OCI-LY7 (cell line): ENCODE results near the gene LTB4R. TPM values are rescaled to one million over a fixed set of nuclear protein-coding genes. Genes with fewer than 3 reads are reported as not detected.

ENCODE experiments used
- BruUV-seq: library from RNA; stranded (reverse); fragments of 400-500 nt; replicated peaks from 2 replicates; lab custom pipeline; 2021; lab: Mats Ljungman, UMichigan
- CTCF ChIA-PET: fragments of 300-600 bp; sonication (Branson Sonifier 250); formaldehyde crosslinking; loops from one replicate; lab custom pipeline; 2022; ENCODE audit warnings: antibody characterized with exemption; ENCODE audit not compliant: unreplicated experiment; lab: Charles Lee
- POLR2A ChIA-PET: fragments of 300-600 bp; sonication (Branson Sonifier 250); formaldehyde crosslinking; loops from one replicate; lab custom pipeline; 2022; ENCODE audit warnings: antibody characterized with exemption; lab: Charles Lee
- DNase-seq: peaks from one replicate; pipeline ENCODE4 v3.0.0-alpha.2; 2015; ENCODE audit warnings: low spot score
- H2AFZ ChIP-seq: fragments of 200-600 bp; sonication (generic), shearing (Covaris generic); 2 replicates; pipeline ENCODE4 v1.6.1; 2014; ENCODE audit warnings: mild to moderate bottlenecking, antibody characterized with exemption, low read length, moderate library complexity
- H3K27ac ChIP-seq: fragments of 200-600 bp; sonication (generic); 2 replicates; pipeline ENCODE4 v1.5.1; 2014; ENCODE audit warnings: mixed run types, low read depth, mild to moderate bottlenecking, moderate library complexity, low read length, inconsistent platforms; ENCODE audit not compliant: poor library complexity, severe bottlenecking
- H3K36me3 ChIP-seq: fragments of 200-600 bp; sonication (generic); 2 replicates; pipeline ENCODE4 v1.6.1; 2014; ENCODE audit warnings: mild to moderate bottlenecking, antibody characterized with exemption, low read length, moderate library complexity, mixed read lengths; ENCODE audit not compliant: insufficient read depth
- H3K4me1 ChIP-seq: fragments of 200-600 bp; sonication (generic); 2 replicates; pipeline ENCODE4 v1.5.1; 2014; ENCODE audit warnings: mild to moderate bottlenecking, low read length; ENCODE audit not compliant: insufficient read depth, poor library complexity, severe bottlenecking
- H3K4me2 ChIP-seq: fragments of 200-600 bp; sonication (generic); 2 replicates; pipeline ENCODE4 v1.6.1; 2014; ENCODE audit warnings: mild to moderate bottlenecking, low read length
- H3K4me3 ChIP-seq: fragments of 200-600 bp; sonication (generic); 2 replicates; pipeline ENCODE4 v1.5.1; 2014; ENCODE audit warnings: mild to moderate bottlenecking, low read depth, low read length; ENCODE audit not compliant: poor library complexity, severe bottlenecking
- H3K79me2 ChIP-seq: fragments of 200-600 bp; sonication (generic); 2 replicates; pipeline ENCODE4 v1.6.1; 2016; ENCODE audit warnings: low read depth, mild to moderate bottlenecking, low read length, moderate library complexity, mixed read lengths; ENCODE audit not compliant: insufficient read depth
- H3K9me2 ChIP-seq: fragments of 200-600 bp; sonication (generic); 2 replicates; pipeline ENCODE4 v1.6.1; 2016; ENCODE audit warnings: mild to moderate bottlenecking, low read length, mixed read lengths; ENCODE audit not compliant: insufficient read depth
- H3K9me3 ChIP-seq: fragments of 200-600 bp; sonication (generic); 2 replicates; pipeline ENCODE4 v1.6.1; 2014; ENCODE audit warnings: mild to moderate bottlenecking, mixed run types, low read length, mixed read lengths
- H4K20me1 ChIP-seq: fragments of 200-600 bp; sonication (generic); 2 replicates; pipeline ENCODE4 v1.6.1; 2014; ENCODE audit warnings: mild to moderate bottlenecking, antibody characterized with exemption, low read length, moderate library complexity, mixed read lengths; ENCODE audit not compliant: insufficient read depth
- CTCF ChIP-seq: fragments of 200-600 bp; sonication (generic); conservative IDR thresholded peaks from 2 replicates; pipeline ENCODE4 v1.5.1; 2014; ENCODE audit warnings: mild to moderate bottlenecking, antibody characterized with exemption, low read length, moderate library complexity, mixed read lengths
- EZH2phosphoT487 ChIP-seq: fragments of 200-600 bp; sonication (generic); IDR thresholded peaks from 2 replicates; pipeline ENCODE4 v1.6.1; 2018; ENCODE audit warnings: low read depth, borderline replicate concordance, mild to moderate bottlenecking, mixed run types, antibody characterized with exemption, low read length, moderate library complexity, mixed read lengths
- intact Hi-C: fragments of 100-400 bp; cut with micrococcal nuclease; formaldehyde crosslinking; loops from one replicate; pipeline ENCODE4 v1.10.0; 2022; ENCODE audit not compliant: unreplicated experiment
- total RNA-seq, 2 experiments: library from RNA; depleted of rRNA in 1 of 2; stranded (reverse); fragments of >200 nt in 1 of 2; shearing (Covaris generic) in 1 of 2; gene quantifications; 2 replicates each; pipeline ENCODE4 v1.2.3, GENCODE V29; 2014 to 2022

LTB4R gene
- total RNA-seq, 2 experiments from 2014 or later: 15.8 to 28.3 TPM

DNA sequence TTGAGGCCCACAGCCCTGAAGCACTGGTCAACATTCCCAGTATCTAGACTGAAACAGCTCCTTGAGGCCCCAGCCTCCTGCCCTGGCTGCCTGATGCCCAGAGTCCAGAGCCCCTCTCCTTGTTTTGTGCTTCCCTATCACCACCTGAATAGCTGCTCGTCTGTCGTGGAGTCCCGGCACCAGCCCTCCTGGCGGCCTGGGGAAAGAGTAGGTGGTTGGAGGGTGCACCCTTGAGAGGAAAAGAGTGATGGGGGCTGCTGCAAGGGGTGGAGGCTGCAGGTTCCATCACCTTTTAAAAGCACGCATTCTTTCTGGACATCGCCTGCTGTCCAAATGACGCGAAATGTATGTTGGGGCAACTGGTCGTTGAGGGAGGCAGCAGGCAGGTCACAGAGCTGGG, 43.1 kb upstream of the LTB4R start:
- ChIA-PET CTCF (no interaction called here), POLR2A (no interaction called here)
- no peak overlapping the region for H3K27ac ChIP-seq
- no peak overlapping the region for H3K4me3 ChIP-seq
- no peak overlapping the region for H3K4me2 ChIP-seq
- no peaks in the 10 kb centered on the region for H3K79me2 ChIP-seq
- H2AFZ ChIP-seq: no peak overlapping the region
- TF ChIP-seq EZH2phosphoT487: no peak
- TF ChIP-seq CTCF: no peak
- no peaks in the 10 kb centered on the region for H3K9me2 ChIP-seq
- H4K20me1 ChIP-seq: no peaks in the 10 kb centered on the region
- no peak for DNase-seq
- no peaks in the 10 kb centered on the region for H3K36me3 ChIP-seq
- intact Hi-C loops: no loop called here
- no peaks in the 10 kb centered on the region for H3K9me3 ChIP-seq
- H3K4me1 ChIP-seq: peaks cover 34% of the 10 kb centered on the region
- no TSS peak for BruUV-seq

DNA sequence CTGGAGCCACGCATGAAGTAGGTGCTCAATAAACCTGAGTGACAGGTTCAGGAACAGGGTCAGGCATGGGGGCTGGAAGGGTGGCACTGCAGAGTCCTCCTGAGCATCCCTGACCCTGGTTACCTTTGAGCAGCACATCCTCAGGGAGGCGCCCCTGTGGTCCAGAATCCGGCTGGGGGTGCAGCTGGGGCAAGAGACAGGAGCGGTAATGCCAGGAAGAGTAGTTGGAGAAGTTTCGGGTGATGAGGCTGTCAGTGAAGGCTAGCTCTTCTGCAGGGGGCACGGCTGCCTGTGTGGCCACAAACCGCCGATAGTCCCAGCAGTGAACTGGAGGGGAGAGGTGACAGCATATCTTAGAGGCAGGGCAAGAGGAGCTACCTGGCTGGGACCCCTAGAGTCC, 41.9 kb upstream of the LTB4R start:
- peaks cover 38% of the 10 kb centered on the region for H3K4me1 ChIP-seq
- H3K36me3 ChIP-seq: no peaks in the 10 kb centered on the region
- no peak overlapping the region for H3K27ac ChIP-seq
- POLR2A ChIA-PET: interaction anchor here (0.6 to 3.2 kb wide), 3 partner anchors 23 to 134 kb away, joined by 3 to 21 read pairs (median 4); no protein-coding TSS in a partner anchor
- CTCF ChIA-PET: no interaction called here
- H3K9me2 ChIP-seq: no peaks in the 10 kb centered on the region
- no TSS peak for BruUV-seq
- TF ChIP-seq CTCF: no peak
- no peak for TF ChIP-seq EZH2phosphoT487
- no peak overlapping the region for H3K4me2 ChIP-seq
- no peaks in the 10 kb centered on the region for H3K9me3 ChIP-seq
- DNase-seq: no peak
- intact Hi-C loops: no loop called here
- H2AFZ ChIP-seq: no peak overlapping the region
- no peaks in the 10 kb centered on the region for H3K79me2 ChIP-seq
- no peak overlapping the region for H3K4me3 ChIP-seq
- H4K20me1 ChIP-seq: no peaks in the 10 kb centered on the region

DNA sequence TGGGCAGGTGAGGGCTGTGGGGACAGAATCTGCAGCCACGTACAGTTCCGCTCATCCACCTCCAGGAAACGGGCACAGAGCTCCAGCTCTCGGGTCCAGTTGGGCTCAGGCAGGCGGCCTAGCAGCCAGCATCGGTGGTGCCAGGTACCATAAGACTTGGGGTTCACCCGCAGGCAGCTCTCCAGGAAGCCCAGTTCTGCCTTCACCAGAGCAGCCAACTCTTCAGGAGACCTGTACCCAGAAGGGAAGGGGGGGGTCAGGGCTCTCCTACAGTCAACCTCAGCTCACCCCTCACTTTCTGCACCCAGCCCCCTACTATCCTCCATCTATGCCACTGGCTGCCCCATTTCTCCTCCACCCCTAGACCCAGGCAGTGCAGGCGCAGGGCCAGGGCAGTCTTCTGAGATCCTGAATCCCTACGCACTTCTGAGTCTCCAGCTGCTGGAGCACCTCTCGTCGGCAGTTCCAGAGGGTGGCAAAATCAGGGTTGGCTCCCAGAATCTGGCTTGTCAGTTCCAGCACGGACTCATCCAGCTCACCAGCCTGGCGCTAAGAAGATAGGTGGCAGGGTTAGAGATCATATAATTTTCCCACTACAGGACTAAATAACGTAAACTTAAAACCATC, 41.3 kb upstream of the LTB4R start:
- ChIA-PET POLR2A (interaction anchor here (0.6 to 3.2 kb wide), 8 partner anchors 13 to 134 kb away, joined by 3 to 21 read pairs (median 4); partner anchors contain the start of genes GMPR2, MDP1, NEDD8 and TINF2), CTCF (interaction anchor here (1.3 kb wide), 1 partner anchor 28 kb away, joined by 5 read pairs; the partner anchor contains the start of gene TINF2)
- TF ChIP-seq CTCF: no peak
- TF ChIP-seq EZH2phosphoT487: no peak
- H3K4me3 ChIP-seq: peak overlapping the region; percentile 84
- H3K27ac ChIP-seq: no peak overlapping the region
- H4K20me1 ChIP-seq: no peaks in the 10 kb centered on the region
- H3K4me2 ChIP-seq: peak overlapping the region; percentile 82
- no peak overlapping the region for H2AFZ ChIP-seq
- BruUV-seq: no TSS peak
- H3K9me2 ChIP-seq: no peaks in the 10 kb centered on the region
- DNase-seq: no peak
- no peaks in the 10 kb centered on the region for H3K79me2 ChIP-seq
- intact Hi-C loops: loop anchor here (2.0 kb wide), 1 partner anchor 29 kb away; the partner anchor contains the start of genes DHRS1 and NOP9
- H3K36me3 ChIP-seq: no peaks in the 10 kb centered on the region
- peaks cover 36% of the 10 kb centered on the region for H3K4me1 ChIP-seq
- H3K9me3 ChIP-seq: no peaks in the 10 kb centered on the region
